K562 (cell line): ENCODE measurements around the gene GZMM. TPM values are rescaled to one million over a fixed set of nuclear protein-coding genes. Genes with fewer than 3 reads are reported as not detected.

Experiments used
- ASH1L ChIP-seq: fragments of 450-650 bp; IDR thresholded peaks from 2 replicates; pipeline ENCODE4 v1.6.1; 2018; ENCODE audit warnings: borderline replicate concordance, mild to moderate bottlenecking, low read depth; ENCODE audit not compliant: partially characterized antibody
- MYC ChIP-seq, 2 experiments: fragments of 250-450 bp in 1 of 2; sonication (Bioruptor Pico) in 1 of 2; IDR thresholded peaks; 2 replicates each; pipeline versions ENCODE4 v1.5.1 to v1.6.1; 2012 to 2021; ENCODE audit warnings: low read depth in 2 of 2, borderline replicate concordance in 1 of 2, improper control_type of control experiment in 1 of 2, low read length in 1 of 2, mild to moderate bottlenecking in 1 of 2, moderate library complexity in 1 of 2
- NKRF ChIP-seq: fragments of 450-650 bp; IDR thresholded peaks from 2 replicates; pipeline ENCODE4 v1.6.1; 2016; ENCODE audit warnings: borderline replicate concordance
- NR4A1 ChIP-seq, 2 experiments: fragments of 250-450 bp in 1 of 2; fragments of 450-650 bp in 1 of 2; sonication (Bioruptor Pico) in 1 of 2; IDR thresholded peaks; 2 replicates each; pipeline versions ENCODE4 v1.4.0 to v1.6.1; 2016 to 2020; ENCODE audit warnings: mild to moderate bottlenecking in 2 of 2, missing compliant biosample characterization in 1 of 2, missing genetic modification characterization in 1 of 2, moderate library complexity in 1 of 2
- NUFIP1 ChIP-seq: fragments of 450-650 bp; IDR thresholded peaks from 2 replicates; pipeline ENCODE4 v1.6.1; 2018; ENCODE audit not compliant: partially characterized antibody
- PML ChIP-seq: IDR thresholded peaks from 2 replicates; pipeline ENCODE4 v1.6.1; 2012; ENCODE audit warnings: low read length, inconsistent platforms
- PREB ChIP-seq: sonication (generic); formaldehyde crosslinking; IDR thresholded peaks from 2 replicates; pipeline ENCODE4 v1.8.1; 2023; ENCODE audit warnings: mild to moderate bottlenecking, missing genetic modification reagents
- RBM25 ChIP-seq: fragments of 200-400 bp; formaldehyde crosslinking; IDR thresholded peaks from 2 replicates; pipeline ENCODE4 v1.6.1; 2018; ENCODE audit warnings: low read length, low read depth, moderate library complexity; ENCODE audit not compliant: severe bottlenecking
- TEAD1 ChIP-seq, 2 experiments: fragments of 450-650 bp in 1 of 2; sonication (generic) in 1 of 2; formaldehyde crosslinking; IDR thresholded peaks; 2 replicates each; pipeline versions ENCODE4 v1.4.0 to v1.8.0; 2020 to 2022; ENCODE audit warnings: mild to moderate bottlenecking in 2 of 2, missing genetic modification reagents in 1 of 2
- TRIM28 ChIP-seq: fragments of 450-650 bp; IDR thresholded peaks from 2 replicates; pipeline ENCODE4 v1.6.1; 2017
- TSC22D4 ChIP-seq: fragments of 450-650 bp; IDR thresholded peaks from 2 replicates; pipeline ENCODE4 v1.6.1; 2016; ENCODE audit warnings: missing genetic modification characterization, missing biosample characterization, control low read depth
- ZNF512 ChIP-seq: IDR thresholded peaks from 2 replicates; pipeline ENCODE4 v1.6.1; 2016; ENCODE audit warnings: missing genetic modification characterization, missing compliant biosample characterization
- polyA plus RNA-seq, 8 experiments: library from polyadenylated mRNA; depleted of rRNA in 4 of 8; stranded (reverse) in 5 of 8; unstranded in 3 of 8; fragments of >200 nt; fragmentation: Nextera tagmentation in 2 of 8; fragmentation: Illumina TruSeq in 1 of 8; extraction: Ambion mirVana in 2 of 8; extraction: Trizol in 1 of 8; gene quantifications; 2 replicates each; pipeline versions ENCODE4 v1.2.1 to v1.2.3, GENCODE V29; 2011 to 2014; ENCODE audit warnings: inconsistent platforms in 1 of 8, missing spikeins in 1 of 8
- total RNA-seq, 7 experiments: library from RNA; depleted of rRNA in 6 of 7; stranded (reverse); fragments of >200 nt in 6 of 7; fragmentation: Illumina TruSeq in 2 of 7; extraction: Trizol in 2 of 7; gene quantifications; 2 replicates each; pipeline versions ENCODE4 v1.2.1 to v1.2.3, GENCODE V29; 2011 to 2021; ENCODE audit warnings: low replicate concordance in 1 of 7
- TF ChIP-seq, protein P1 (sequence below): sonication (generic); formaldehyde crosslinking; IDR thresholded peaks from 2 replicates; pipeline ENCODE4 v1.8.1; 2022; ENCODE audit warnings: missing genetic modification reagents
- TF ChIP-seq, protein P2 (sequence below): fragments of 200-800 bp; sonication (Bioruptor generic); IDR thresholded peaks from 2 replicates; pipeline ENCODE4 v1.6.1; 2017; ENCODE audit warnings: missing genetic modification characterization, missing compliant biosample characterization
- TF ChIP-seq, protein P3 (sequence below): fragments of 200-800 bp; sonication (Bioruptor generic); IDR thresholded peaks from 2 replicates; pipeline ENCODE4 v1.6.1; 2017; ENCODE audit warnings: missing genetic modification characterization, missing compliant biosample characterization
- TF ChIP-seq, protein P4 (sequence below): sonication (generic); IDR thresholded peaks from 2 replicates; pipeline ENCODE4 v1.6.1; 2016

GZMM gene
- total and polyA plus RNA-seq, 9 of the 15 experiments (the other 6 are each of a cell fraction or from before 2014, with no cell fraction given) = 0.08 to 2.6 (median 0.70) TPM; not detected in 2

DNA sequence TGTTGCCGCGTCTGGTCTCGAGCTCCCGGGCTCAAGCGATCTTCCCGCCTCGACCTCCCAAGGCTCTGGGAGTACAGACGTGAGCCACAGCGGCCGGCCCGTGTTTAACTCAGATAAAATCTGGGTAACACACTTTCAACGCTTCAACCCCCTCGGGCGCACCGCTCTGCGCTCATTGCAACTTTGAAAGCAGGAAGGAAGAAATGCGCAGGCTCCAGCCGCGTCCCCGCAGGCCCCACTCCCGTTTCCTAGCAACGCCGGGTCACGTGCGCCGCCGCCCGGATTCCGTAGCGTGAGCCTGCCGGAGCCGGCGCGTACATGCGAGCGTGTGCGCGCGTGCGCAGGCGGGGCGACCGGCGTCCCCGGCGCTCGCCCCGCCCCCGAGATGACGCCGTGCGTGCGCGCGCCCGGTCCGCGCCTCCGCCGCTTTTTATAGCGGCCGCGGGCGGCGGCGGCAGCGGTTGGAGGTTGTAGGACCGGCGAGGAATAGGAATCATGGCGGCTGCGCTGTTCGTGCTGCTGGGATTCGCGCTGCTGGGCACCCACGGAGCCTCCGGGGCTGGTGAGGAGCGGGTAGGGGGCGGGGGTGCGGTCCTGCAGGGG is 28.4 kb downstream of the GZMM start, which contains the start of gene BSG (continued):
- TF ChIP-seq MYC (IDR thresholded peaks at IDR 0.05; ENCODE audit: low read depth, low read length) (peak; percentile 78), MYC (CRISPR knock-in tag; IDR thresholded peaks at IDR 0.05; ENCODE audit: borderline replicate concordance, low read depth) (0 out of 2 replicates have a peak, but pooled peaks have one; percentile 2), TSC22D4 (tag) (no peak), RBM25 (no peak), PML (peak; percentile 56; the same call in 1 of the 2 replicates), ZNF512 (no peak), TEAD1 (CRISPR knock-in tag; IDR thresholded peaks at IDR 0.05) (peak in 1 of 2 experiments; percentile 79; a peak in 1 of 4 replicates), NUFIP1 (no peak), TRIM28 (no peak), ASH1L (no peak), NKRF (no peak), NR4A1 (CRISPR knock-in tag; IDR thresholded peaks at IDR 0.05) (no peak), NR4A1 (tag; IDR thresholded peaks at IDR 0.05) (peak; percentile 65; the same call in 1 of the 2 replicates), PREB (CRISPR knock-in tag) (no peak)
- TF ChIP-seq, protein P1, sequence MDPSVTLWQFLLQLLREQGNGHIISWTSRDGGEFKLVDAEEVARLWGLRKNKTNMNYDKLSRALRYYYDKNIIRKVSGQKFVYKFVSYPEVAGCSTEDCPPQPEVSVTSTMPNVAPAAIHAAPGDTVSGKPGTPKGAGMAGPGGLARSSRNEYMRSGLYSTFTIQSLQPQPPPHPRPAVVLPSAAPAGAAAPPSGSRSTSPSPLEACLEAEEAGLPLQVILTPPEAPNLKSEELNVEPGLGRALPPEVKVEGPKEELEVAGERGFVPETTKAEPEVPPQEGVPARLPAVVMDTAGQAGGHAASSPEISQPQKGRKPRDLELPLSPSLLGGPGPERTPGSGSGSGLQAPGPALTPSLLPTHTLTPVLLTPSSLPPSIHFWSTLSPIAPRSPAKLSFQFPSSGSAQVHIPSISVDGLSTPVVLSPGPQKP (CRISPR knock-in tag) = no peak
- TF ChIP-seq, protein P2, sequence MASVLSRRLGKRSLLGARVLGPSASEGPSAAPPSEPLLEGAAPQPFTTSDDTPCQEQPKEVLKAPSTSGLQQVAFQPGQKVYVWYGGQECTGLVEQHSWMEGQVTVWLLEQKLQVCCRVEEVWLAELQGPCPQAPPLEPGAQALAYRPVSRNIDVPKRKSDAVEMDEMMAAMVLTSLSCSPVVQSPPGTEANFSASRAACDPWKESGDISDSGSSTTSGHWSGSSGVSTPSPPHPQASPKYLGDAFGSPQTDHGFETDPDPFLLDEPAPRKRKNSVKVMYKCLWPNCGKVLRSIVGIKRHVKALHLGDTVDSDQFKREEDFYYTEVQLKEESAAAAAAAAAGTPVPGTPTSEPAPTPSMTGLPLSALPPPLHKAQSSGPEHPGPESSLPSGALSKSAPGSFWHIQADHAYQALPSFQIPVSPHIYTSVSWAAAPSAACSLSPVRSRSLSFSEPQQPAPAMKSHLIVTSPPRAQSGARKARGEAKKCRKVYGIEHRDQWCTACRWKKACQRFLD = peak; percentile 28; the same call in 1 of the 2 replicates
- TF ChIP-seq, protein P3, sequence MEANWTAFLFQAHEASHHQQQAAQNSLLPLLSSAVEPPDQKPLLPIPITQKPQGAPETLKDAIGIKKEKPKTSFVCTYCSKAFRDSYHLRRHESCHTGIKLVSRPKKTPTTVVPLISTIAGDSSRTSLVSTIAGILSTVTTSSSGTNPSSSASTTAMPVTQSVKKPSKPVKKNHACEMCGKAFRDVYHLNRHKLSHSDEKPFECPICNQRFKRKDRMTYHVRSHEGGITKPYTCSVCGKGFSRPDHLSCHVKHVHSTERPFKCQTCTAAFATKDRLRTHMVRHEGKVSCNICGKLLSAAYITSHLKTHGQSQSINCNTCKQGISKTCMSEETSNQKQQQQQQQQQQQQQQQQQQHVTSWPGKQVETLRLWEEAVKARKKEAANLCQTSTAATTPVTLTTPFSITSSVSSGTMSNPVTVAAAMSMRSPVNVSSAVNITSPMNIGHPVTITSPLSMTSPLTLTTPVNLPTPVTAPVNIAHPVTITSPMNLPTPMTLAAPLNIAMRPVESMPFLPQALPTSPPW (CRISPR knock-in tag) = peak; percentile 87
- TF ChIP-seq, protein P4, sequence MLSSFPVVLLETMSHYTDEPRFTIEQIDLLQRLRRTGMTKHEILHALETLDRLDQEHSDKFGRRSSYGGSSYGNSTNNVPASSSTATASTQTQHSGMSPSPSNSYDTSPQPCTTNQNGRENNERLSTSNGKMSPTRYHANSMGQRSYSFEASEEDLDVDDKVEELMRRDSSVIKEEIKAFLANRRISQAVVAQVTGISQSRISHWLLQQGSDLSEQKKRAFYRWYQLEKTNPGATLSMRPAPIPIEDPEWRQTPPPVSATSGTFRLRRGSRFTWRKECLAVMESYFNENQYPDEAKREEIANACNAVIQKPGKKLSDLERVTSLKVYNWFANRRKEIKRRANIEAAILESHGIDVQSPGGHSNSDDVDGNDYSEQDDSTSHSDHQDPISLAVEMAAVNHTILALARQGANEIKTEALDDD = no peak
